Testis (tissue), 3 donors: ENCODE results near the gene LYRM9. TPM values are rescaled to one million over a fixed set of nuclear protein-coding genes. Genes with fewer than 3 reads are reported as not detected.

Experiments used
- DNase-seq: peaks from one replicate; pipeline ENCODE4 v3.0.0-alpha.2; 2019
- H3K27ac ChIP-seq, 2 donors: fragments of 200-600 bp; sonication (generic); one replicate each; pipeline ENCODE4 v1.5.1; 2019
- H3K27me3 ChIP-seq: fragments of 200-600 bp; sonication (generic); one replicate; pipeline ENCODE4 v1.5.1; 2019
- H3K36me3 ChIP-seq: fragments of 200-600 bp; sonication (generic); one replicate; pipeline ENCODE4 v1.5.1; 2017; ENCODE audit warnings: low read depth; ENCODE audit errors: missing control alignments
- H3K4me1 ChIP-seq: fragments of 200-600 bp; sonication (generic); one replicate; pipeline ENCODE4 v1.5.1; 2019
- H3K4me3 ChIP-seq, 2 donors: fragments of 200-600 bp; sonication (generic); one replicate each; pipeline ENCODE4 v1.5.1; 2017 to 2019
- H3K9me3 ChIP-seq: fragments of 200-600 bp; sonication (generic); one replicate; pipeline ENCODE4 v1.5.1; 2017
- POLR2A ChIP-seq: fragments of 450-650 bp; IDR thresholded peaks from one replicate; pipeline ENCODE4 v1.6.1; 2017; ENCODE audit warnings: antibody characterized with exemption, mild to moderate bottlenecking, moderate library complexity
- WGBS, 2 donors: methylation state at CpG; one replicate each; pipeline ENCODE4 v1.1.5; 2018; 5-methylcytosine and 5-hydroxymethylcytosine counted together
- intact Hi-C: fragments of 100-400 bp; cut with DNase I; formaldehyde crosslinking; loops from one replicate; pipeline ENCODE4 v1.15.1; 2023; ENCODE audit warnings: low total_unique reads
- polyA plus RNA-seq: library from polyadenylated mRNA; stranded (reverse); fragments of 350-450 nt; fragmentation: Illumina TruSeq; extraction: RNeasy Lipid Tissue Mini Kit (QIAGEN cat#74804); gene quantifications from one replicate; pipeline ENCODE4 v1.2.3, GENCODE V29; 2014; ENCODE audit warnings: low read depth, low replicate concordance; ENCODE audit not compliant: insufficient read depth
- total RNA-seq, 2 donors: library from RNA; depleted of rRNA; stranded (reverse); fragments of >200 nt; gene quantifications; one replicate each; pipeline ENCODE4 v1.2.3, GENCODE V29; 2016
- TF ChIP-seq, protein P1 (sequence below), 3 experiments: fragments of 450-650 bp in 2 of 3; fragments of 200-600 bp in 1 of 3; sonication (generic) in 1 of 3; IDR thresholded peaks; one replicate each; pipeline ENCODE4 v1.5.1; 2016 to 2019; ENCODE audit warnings: antibody characterized with exemption in 3 of 3, mild to moderate bottlenecking in 2 of 3, moderate library complexity in 1 of 3

The LYRM9 gene
- total and polyA plus RNA-seq, 3 donors from 2014 or later, result 31.6 to 60.2 (median 42.9) TPM

DNA sequence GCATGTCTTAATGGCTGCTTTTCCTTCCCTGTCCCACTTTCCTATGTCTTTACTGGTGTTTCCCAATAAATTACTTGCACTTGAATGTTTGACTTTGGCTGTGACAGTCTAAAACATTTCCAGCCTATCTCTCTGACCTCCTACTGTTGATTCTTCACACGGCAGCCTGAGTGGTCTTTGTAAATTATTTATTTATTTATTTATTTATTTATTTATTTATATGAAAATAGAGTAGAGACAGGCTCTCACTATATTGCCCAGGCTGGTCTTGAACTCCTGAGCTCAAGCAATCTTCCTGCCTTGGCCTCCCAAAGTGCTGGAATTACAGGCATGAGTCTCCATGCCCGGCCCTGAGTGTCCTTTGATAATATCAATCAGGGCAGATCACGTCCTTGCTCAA is 28.4 kb upstream of the LYRM9 start:
- Histone ChIP-seq H3K27me3 (no peaks in the 10 kb centered on the region), H3K27ac (no peak overlapping the region), H3K4me3 (no peak overlapping the region), H3K4me1 (peaks cover 4% of the 10 kb centered on the region), H3K9me3 (no peaks in the 10 kb centered on the region), H3K36me3 (no peaks in the 10 kb centered on the region)
- intact Hi-C loops, result no loop called here
- no peak for DNase-seq
- TF ChIP-seq POLR2A, result no peak
- TF ChIP-seq, protein P1, sequence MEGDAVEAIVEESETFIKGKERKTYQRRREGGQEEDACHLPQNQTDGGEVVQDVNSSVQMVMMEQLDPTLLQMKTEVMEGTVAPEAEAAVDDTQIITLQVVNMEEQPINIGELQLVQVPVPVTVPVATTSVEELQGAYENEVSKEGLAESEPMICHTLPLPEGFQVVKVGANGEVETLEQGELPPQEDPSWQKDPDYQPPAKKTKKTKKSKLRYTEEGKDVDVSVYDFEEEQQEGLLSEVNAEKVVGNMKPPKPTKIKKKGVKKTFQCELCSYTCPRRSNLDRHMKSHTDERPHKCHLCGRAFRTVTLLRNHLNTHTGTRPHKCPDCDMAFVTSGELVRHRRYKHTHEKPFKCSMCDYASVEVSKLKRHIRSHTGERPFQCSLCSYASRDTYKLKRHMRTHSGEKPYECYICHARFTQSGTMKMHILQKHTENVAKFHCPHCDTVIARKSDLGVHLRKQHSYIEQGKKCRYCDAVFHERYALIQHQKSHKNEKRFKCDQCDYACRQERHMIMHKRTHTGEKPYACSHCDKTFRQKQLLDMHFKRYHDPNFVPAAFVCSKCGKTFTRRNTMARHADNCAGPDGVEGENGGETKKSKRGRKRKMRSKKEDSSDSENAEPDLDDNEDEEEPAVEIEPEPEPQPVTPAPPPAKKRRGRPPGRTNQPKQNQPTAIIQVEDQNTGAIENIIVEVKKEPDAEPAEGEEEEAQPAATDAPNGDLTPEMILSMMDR (IDR thresholded peaks at IDR 0.05), result no peak
- WGBS, 2 donors, result 81 to 85% methylated on average over 3 of the region's 3 CpGs

GRCh38 chr17:27921077-27921476 is 27.9 kb upstream of the LYRM9 start:
- Histone ChIP-seq H3K4me3 (no peak overlapping the region), H3K36me3 (no peaks in the 10 kb centered on the region), H3K9me3 (no peaks in the 10 kb centered on the region), H3K4me1 (peaks cover 4% of the 10 kb centered on the region), H3K27me3 (no peaks in the 10 kb centered on the region), H3K27ac (no peak overlapping the region)
- WGBS, 2 donors, result 82 to 93% methylated on average over 2 to 5 of the region's 5 CpGs
- intact Hi-C loops, result no loop called here
- DNase-seq, result no peak
- TF ChIP-seq, protein P1 (IDR thresholded peaks at IDR 0.05), result no peak
- TF ChIP-seq POLR2A, result no peak

DNA sequence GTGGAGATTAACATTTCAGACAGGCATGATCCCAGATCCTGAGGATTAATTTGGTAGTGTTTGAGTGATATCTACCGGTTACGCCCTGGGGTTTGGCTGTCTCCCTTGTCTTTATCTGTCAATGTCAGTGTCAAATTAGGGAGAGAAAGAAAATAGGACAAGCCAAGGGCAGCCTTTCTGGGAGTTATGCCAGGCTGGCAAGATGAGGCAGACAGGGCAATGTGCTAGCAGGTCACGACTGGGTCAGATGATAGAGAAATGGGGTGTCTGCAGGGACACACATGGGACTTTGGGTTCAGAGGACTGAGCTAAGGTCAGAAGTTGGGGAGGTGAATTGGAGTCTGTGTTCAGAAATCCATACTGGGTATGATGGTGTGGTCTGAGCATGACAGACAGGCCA is 27.4 kb upstream of the LYRM9 start:
- Histone ChIP-seq H3K9me3 (no peaks in the 10 kb centered on the region), H3K4me1 (peaks cover 4% of the 10 kb centered on the region), H3K27me3 (no peaks in the 10 kb centered on the region), H3K36me3 (no peaks in the 10 kb centered on the region), H3K4me3 (no peak overlapping the region), H3K27ac (no peak overlapping the region)
- TF ChIP-seq POLR2A, result no peak
- TF ChIP-seq, protein P1 (IDR thresholded peaks at IDR 0.05), result no peak
- peak; percentile 60 for DNase-seq
- 62 to 74% methylated on average over 3 of the region's 3 CpGs for WGBS, 2 donors
- intact Hi-C loops, result no loop called here

GRCh38 chr17:27919079-27919478 is 25.9 kb upstream of the LYRM9 start:
- 39 to 42% methylated on average over 7 of the region's 7 CpGs for WGBS, 2 donors
- DNase-seq, result peak; percentile 44
- H3K4me3 ChIP-seq, result no peak overlapping the region
- H3K27ac ChIP-seq, result no peak overlapping the region
- H3K36me3 ChIP-seq, result no peaks in the 10 kb centered on the region
- intact Hi-C loops, result no loop called here
- H3K9me3 ChIP-seq, result no peaks in the 10 kb centered on the region
- peaks cover 4% of the 10 kb centered on the region for H3K4me1 ChIP-seq
- no peaks in the 10 kb centered on the region for H3K27me3 ChIP-seq
- no peak for TF ChIP-seq POLR2A
- TF ChIP-seq, protein P1 (IDR thresholded peaks at IDR 0.05), result no peak

DNA sequence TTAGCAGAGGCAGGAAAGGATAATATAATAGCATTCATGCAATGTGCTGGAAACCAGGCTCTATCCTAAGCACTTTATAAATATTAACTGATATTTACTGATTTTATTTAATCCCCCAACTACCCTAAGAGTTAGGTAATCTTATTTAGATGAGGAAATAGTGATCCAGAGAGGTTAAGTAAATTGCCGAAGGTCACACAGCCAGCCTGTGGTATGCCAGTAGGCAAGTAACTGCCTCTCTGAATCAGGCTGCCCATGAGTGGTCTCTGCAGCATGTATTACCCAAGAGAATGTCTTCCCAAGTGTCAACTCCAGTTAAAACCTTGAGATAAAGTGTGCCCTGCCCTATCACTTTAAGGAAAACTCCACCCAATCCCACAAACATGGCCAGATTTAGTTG is 25.3 kb upstream of the LYRM9 start:
- H3K4me3 ChIP-seq, result no peak overlapping the region

More for the DNA sequence above, 25.3 kb upstream of the LYRM9 start:
- WGBS, 2 donors, result 100% methylated on average over 1 of the region's 1 CpG
- intact Hi-C loops, result no loop called here
- Histone ChIP-seq H3K4me1 (peaks cover 4% of the 10 kb centered on the region), H3K27ac (no peak overlapping the region), H3K27me3 (no peaks in the 10 kb centered on the region), H3K36me3 (no peaks in the 10 kb centered on the region), H3K9me3 (no peaks in the 10 kb centered on the region)
- no peak for DNase-seq
- TF ChIP-seq, protein P1 (IDR thresholded peaks at IDR 0.05), result no peak
- TF ChIP-seq POLR2A, result no peak
